ENCODE results near the gene DOCK3. TPM values are rescaled to one million over a fixed set of nuclear protein-coding genes. Genes with fewer than 3 reads are reported as not detected.
"Not testable (repeated sequence)": the region's sequence is repeated elsewhere in the genome, so short reads cannot be mapped to it uniquely, and the experiment has no call there.

The DOCK3 gene
- total and polyA plus RNA-seq, 10 donors = 0.08 to 2.1 (median 0.44) TPM

DNA sequence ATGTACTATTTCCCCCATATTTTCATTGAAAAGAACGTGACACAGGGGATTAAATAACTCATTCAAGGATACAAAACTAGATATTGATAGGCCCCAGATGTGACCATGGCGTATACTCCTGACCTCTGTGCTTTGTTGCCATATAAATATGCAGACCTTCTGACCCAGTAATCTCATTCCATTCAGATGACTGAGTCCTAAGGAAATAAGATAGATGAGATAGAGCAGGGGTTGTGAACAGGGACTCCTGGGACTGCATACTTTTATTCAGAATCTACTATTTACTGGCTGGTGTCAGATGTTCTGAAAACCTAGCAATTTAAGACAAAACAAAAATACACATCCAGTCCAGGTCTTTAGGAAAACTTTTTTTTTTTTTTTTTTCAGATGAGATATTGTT, 571.1 kb downstream of the DOCK3 start:
- TF ChIP-seq POLR2A (IDR thresholded peaks at IDR 0.05) (no peak), POLR2AphosphoS5 (IDR thresholded peaks at IDR 0.05) (no peak)
- TF ChIP-seq, protein P1, sequence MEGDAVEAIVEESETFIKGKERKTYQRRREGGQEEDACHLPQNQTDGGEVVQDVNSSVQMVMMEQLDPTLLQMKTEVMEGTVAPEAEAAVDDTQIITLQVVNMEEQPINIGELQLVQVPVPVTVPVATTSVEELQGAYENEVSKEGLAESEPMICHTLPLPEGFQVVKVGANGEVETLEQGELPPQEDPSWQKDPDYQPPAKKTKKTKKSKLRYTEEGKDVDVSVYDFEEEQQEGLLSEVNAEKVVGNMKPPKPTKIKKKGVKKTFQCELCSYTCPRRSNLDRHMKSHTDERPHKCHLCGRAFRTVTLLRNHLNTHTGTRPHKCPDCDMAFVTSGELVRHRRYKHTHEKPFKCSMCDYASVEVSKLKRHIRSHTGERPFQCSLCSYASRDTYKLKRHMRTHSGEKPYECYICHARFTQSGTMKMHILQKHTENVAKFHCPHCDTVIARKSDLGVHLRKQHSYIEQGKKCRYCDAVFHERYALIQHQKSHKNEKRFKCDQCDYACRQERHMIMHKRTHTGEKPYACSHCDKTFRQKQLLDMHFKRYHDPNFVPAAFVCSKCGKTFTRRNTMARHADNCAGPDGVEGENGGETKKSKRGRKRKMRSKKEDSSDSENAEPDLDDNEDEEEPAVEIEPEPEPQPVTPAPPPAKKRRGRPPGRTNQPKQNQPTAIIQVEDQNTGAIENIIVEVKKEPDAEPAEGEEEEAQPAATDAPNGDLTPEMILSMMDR (IDR thresholded peaks at IDR 0.05 in 8 of 11, conservative IDR thresholded peaks at IDR 0.05 in 3 of 11) = no peak
- Histone ChIP-seq H3K4me1 (no peaks in the 10 kb centered on the region), H3K36me3 (no peaks in the 10 kb centered on the region), H3K4me3 (no peak overlapping the region), H3K27ac (no peak overlapping the region), H3K9me3 (peaks cover 0 to 2% (median 0%) of the 10 kb centered on the region in 8 donors), H3K27me3 (replicated peaks in 1 of 7) (peaks cover 0 to 4% (median 0%) of the 10 kb centered on the region in 7 donors)
- no peak for DNase-seq
- intact Hi-C loops (cut with DNase I; ENCODE audit: low total_unique reads) = no loop called here
- 68 to 85% (median 79%) methylated on average over 2 of the region's 2 CpGs for WGBS, 5 donors

DNA sequence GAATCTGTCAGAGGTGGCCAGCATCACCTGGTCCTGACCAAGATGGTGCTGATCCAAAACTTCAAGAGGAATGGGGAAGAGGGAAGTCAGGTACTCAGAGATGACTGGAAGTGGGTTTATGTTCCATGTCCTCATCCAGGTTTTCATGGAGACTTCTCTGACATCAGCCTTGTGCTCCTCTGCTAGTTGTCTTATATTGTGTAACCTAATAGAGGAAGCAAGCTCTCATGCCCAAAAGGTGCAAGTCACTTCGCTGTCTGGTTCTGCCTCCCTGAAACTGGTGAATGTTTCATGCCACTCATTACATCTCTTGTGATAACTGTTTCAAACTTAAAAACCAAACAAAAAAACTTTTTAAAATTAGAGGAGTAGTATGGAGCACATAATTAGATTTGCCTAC, 583.1 kb downstream of the DOCK3 start:
- 54 to 76% (median 56%) methylated on average over 1 of the region's 1 CpG for WGBS, 5 donors
- intact Hi-C loops (cut with DNase I; ENCODE audit: low total_unique reads) = no loop called here
- H3K9me3 ChIP-seq = no peaks in the 10 kb centered on the region
- no peak overlapping the region for H3K4me3 ChIP-seq
- H3K4me1 ChIP-seq = no peaks in the 10 kb centered on the region
- peak overlapping the region in 2 of 8 donors; percentile 18 to 26 for H3K27ac ChIP-seq
- H3K27me3 ChIP-seq (replicated peaks in 1 of 7) = peaks cover 0 to 23% (median 0%) of the 10 kb centered on the region in 7 donors
- no peak for TF ChIP-seq POLR2AphosphoS5 (IDR thresholded peaks at IDR 0.05)
- no peak for TF ChIP-seq POLR2A (IDR thresholded peaks at IDR 0.05)
- TF ChIP-seq, protein P1 (IDR thresholded peaks at IDR 0.05 in 8 of 11, conservative IDR thresholded peaks at IDR 0.05 in 3 of 11) = no peak
- DNase-seq = no peak
- no peaks in the 10 kb centered on the region for H3K36me3 ChIP-seq

DNA sequence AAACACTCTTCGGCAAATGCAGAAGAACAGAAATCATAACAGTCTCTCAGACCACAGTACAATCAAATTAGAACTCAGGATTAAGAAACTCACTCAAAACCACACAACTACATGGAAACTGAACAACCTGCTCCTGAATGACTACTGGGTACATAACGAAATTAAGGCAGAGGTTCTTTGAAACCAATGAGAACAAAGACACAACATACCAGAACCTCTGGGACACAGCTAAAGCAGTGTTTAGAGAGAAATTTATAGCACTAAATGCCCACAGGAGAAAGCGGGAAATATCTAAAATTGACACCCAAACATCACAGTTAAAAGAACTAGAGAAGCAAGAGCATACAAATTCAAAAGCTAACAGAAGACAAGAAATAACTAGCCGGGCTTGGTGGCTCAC, 589.4 kb downstream of the DOCK3 start:
- intact Hi-C loops (cut with DNase I; ENCODE audit: low total_unique reads); H3K4me3 ChIP-seq; H3K4me1 ChIP-seq; DNase-seq; H3K36me3 ChIP-seq; H3K27ac ChIP-seq: not testable (repeated sequence)
- Histone ChIP-seq H3K27me3 (replicated peaks in 1 of 7) (peaks cover 0 to 17% (median 0%) of the 10 kb centered on the region in 7 donors), H3K9me3 (peaks cover 0 to 18% (median 8%) of the 10 kb centered on the region in 8 donors)
- 84 to 92% (median 91%) methylated on average over 4 of the region's 4 CpGs for WGBS, 5 donors

DNA sequence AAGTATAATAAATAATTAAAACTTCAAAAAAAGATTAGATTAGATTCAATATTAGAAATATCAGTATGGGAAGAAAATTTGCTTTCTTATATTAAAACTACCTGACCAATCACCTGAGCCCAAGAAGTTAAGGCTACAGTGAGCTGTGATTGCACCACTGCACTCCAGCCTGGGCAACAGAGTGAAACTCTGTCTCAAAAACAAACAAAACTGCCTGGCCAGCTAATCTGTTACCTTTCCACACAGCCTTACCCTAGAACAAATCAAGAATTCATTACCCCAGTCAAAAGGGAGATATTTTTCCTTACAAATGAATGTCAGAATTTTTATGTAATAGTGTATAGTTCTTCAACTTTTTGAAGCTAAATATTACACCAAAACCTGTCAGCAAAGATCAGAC, 593.4 kb downstream of the DOCK3 start:
- DNase-seq = no peak
- no peaks in the 10 kb centered on the region for H3K36me3 ChIP-seq
- no peak overlapping the region for H3K27ac ChIP-seq
- intact Hi-C loops (cut with DNase I; ENCODE audit: low total_unique reads) = no loop called here
- H3K4me1 ChIP-seq = no peaks in the 10 kb centered on the region
- no peaks in the 10 kb centered on the region for H3K27me3 ChIP-seq (replicated peaks in 1 of 7)
- H3K9me3 ChIP-seq = peaks cover 0 to 18% (median 8%) of the 10 kb centered on the region in 8 donors
- TF ChIP-seq, protein P1 (IDR thresholded peaks at IDR 0.05 in 8 of 11, conservative IDR thresholded peaks at IDR 0.05 in 3 of 11) = no peak
- TF ChIP-seq POLR2A (IDR thresholded peaks at IDR 0.05) (no peak), POLR2AphosphoS5 (IDR thresholded peaks at IDR 0.05) (no peak)
- H3K4me3 ChIP-seq = no peak overlapping the region

DNA sequence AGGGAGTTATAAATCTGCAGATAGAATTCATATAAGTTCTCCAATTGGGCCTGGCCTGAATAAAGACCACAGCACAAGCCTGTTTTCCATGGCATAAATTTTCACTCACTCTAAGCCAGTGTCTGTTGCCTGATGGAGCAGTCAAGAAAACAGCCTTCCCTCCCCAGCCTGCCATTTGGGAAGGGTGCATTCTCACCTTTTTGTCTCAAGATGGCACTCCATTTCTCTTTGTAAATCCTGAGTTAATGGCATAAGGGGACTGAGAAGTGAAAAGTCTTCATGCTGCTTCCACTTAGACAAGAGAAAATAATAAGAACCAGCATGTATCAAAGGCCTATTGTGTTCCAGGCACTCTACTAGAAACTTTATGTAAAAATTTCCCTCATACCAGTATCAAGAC, 594.7 kb downstream of the DOCK3 start:
- intact Hi-C loops (cut with DNase I; ENCODE audit: low total_unique reads) = no loop called here
- no peaks in the 10 kb centered on the region for H3K4me1 ChIP-seq
- no peak overlapping the region for H3K4me3 ChIP-seq
- H3K27me3 ChIP-seq (replicated peaks in 1 of 7) = no peaks in the 10 kb centered on the region
- TF ChIP-seq POLR2AphosphoS5 (IDR thresholded peaks at IDR 0.05) (no peak), POLR2A (IDR thresholded peaks at IDR 0.05) (no peak)
- TF ChIP-seq, protein P1 (IDR thresholded peaks at IDR 0.05 in 8 of 11, conservative IDR thresholded peaks at IDR 0.05 in 3 of 11) = no peak
- H3K27ac ChIP-seq = no peak overlapping the region
- DNase-seq = no peak
- H3K9me3 ChIP-seq = peaks cover 0 to 18% (median 8%) of the 10 kb centered on the region in 8 donors
- H3K36me3 ChIP-seq = no peaks in the 10 kb centered on the region

All from spleen (tissue), 11 donors.